ENCODE data around the gene TAS2R5.

Gene TAS2R5

DNA sequence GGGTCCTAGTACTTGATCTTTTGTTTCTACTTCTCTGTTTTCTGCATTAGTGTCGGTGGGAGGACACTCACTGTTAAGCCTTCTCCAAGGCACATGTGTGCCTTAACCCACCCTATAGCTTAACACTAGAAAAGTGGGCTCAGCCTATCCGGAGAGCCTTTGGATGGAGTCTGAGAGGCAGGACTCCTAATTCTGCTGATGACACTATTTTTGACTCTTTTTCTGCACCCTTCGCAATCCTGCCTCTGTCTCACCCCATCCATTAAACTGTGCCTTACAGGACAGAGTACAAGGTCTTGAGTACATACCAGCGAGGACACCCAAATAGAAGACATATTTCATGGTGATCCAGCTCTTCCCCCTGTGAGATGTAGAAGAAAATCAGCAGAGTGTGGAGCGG lies 50.7 kb downstream of the TAS2R5 start:
- no peaks in the 10 kb centered on the region for H3K4me1 ChIP-seq (ENCODE audit: insufficient read depth, low read length, severe bottlenecking)
- no peaks in the 10 kb centered on the region for H3K9me3 ChIP-seq (ENCODE audit: low read length)
- H3K27me3 ChIP-seq (ENCODE audit: insufficient read depth, low read length), result no peaks in the 10 kb centered on the region
- TF ChIP-seq, protein P1, sequence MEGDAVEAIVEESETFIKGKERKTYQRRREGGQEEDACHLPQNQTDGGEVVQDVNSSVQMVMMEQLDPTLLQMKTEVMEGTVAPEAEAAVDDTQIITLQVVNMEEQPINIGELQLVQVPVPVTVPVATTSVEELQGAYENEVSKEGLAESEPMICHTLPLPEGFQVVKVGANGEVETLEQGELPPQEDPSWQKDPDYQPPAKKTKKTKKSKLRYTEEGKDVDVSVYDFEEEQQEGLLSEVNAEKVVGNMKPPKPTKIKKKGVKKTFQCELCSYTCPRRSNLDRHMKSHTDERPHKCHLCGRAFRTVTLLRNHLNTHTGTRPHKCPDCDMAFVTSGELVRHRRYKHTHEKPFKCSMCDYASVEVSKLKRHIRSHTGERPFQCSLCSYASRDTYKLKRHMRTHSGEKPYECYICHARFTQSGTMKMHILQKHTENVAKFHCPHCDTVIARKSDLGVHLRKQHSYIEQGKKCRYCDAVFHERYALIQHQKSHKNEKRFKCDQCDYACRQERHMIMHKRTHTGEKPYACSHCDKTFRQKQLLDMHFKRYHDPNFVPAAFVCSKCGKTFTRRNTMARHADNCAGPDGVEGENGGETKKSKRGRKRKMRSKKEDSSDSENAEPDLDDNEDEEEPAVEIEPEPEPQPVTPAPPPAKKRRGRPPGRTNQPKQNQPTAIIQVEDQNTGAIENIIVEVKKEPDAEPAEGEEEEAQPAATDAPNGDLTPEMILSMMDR (IDR thresholded peaks at IDR 0.05; ENCODE audit: low read length), result no peak
- no peak for TF ChIP-seq EZH2 (IDR thresholded peaks at IDR 0.05; ENCODE audit: borderline replicate concordance, low read length)
- no peak overlapping the region for H3K27ac ChIP-seq (ENCODE audit: low read depth, low read length, poor library complexity, severe bottlenecking)
- no peak overlapping the region for H3K4me2 ChIP-seq (ENCODE audit: low read length)
- no peak overlapping the region for H3K9ac ChIP-seq (ENCODE audit: low read length)
- no peak overlapping the region for H3K4me3 ChIP-seq (ENCODE audit: low read depth, low read length, poor library complexity, severe bottlenecking)
- H4K20me1 ChIP-seq (ENCODE audit: insufficient read depth, low read length), result no peaks in the 10 kb centered on the region
- no peak overlapping the region for H2AFZ ChIP-seq (ENCODE audit: low read length)
- no peaks in the 10 kb centered on the region for H3K36me3 ChIP-seq (ENCODE audit: insufficient read depth, low read length)
- H3K79me2 ChIP-seq (ENCODE audit: insufficient read depth, low read length), result no peaks in the 10 kb centered on the region
- H3K9me2 ChIP-seq (ENCODE audit: low read depth, low read length), result no peaks in the 10 kb centered on the region
- H3F3A ChIP-seq (ENCODE audit: insufficient read depth, low read length), result no peaks in the 10 kb centered on the region

Data from OCI-LY1 (cell line).